ENCODE results near the gene TTYH2.
"Not testable (repeated sequence)": the region's sequence is repeated elsewhere in the genome, so short reads cannot be mapped to it uniquely, and the experiment has no call there.

TTYH2 gene, protein sequence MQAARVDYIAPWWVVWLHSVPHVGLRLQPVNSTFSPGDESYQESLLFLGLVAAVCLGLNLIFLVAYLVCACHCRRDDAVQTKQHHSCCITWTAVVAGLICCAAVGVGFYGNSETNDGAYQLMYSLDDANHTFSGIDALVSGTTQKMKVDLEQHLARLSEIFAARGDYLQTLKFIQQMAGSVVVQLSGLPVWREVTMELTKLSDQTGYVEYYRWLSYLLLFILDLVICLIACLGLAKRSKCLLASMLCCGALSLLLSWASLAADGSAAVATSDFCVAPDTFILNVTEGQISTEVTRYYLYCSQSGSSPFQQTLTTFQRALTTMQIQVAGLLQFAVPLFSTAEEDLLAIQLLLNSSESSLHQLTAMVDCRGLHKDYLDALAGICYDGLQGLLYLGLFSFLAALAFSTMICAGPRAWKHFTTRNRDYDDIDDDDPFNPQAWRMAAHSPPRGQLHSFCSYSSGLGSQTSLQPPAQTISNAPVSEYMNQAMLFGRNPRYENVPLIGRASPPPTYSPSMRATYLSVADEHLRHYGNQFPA

DNA sequence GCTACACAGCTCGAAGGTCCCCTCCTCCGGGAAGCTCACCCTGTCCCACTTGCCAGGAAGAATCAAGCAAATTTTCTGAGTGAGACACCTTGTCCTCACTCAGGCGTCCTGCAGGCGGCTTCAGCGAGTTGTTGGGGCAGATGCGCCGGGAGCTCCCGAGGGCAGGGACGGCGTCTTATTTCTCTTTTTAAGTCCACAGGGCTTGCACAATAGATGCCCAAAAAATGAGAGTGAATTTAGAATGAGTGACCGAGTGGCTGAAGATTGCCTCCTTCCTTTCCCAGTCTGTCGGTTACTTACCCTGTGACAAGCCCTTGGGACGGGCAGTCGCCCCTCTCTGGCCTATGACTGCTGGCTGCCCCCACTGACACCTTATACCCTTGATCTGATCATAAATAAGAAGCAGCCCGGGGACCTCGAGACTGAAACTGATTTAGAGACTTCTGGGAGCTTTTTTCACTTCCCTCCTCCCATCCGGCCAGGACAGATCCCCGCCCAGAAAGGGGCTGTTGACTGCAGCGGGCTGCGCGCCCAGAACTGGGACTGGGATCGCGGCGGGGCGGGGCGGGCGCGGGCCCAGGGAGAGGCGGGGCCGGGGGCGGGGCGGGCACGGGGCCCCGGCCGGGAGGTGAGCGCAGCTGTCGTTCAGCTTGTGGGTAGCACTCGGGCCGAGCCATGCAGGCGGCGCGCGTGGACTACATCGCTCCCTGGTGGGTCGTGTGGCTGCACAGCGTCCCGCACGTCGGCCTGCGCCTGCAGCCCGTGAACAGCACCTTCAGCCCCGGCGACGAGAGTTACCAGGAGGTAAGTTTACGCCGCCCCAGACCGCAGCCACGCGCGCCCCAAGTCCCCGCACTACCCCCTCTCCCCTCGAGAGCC, at the start of gene TTYH2:
TTYH2 (plus strand) TSS at position 659 of the 879 bp plus-strand sequence; CDS start at position 676, 17 bp downstream.
- no peak for FAIRE-seq

DNA sequence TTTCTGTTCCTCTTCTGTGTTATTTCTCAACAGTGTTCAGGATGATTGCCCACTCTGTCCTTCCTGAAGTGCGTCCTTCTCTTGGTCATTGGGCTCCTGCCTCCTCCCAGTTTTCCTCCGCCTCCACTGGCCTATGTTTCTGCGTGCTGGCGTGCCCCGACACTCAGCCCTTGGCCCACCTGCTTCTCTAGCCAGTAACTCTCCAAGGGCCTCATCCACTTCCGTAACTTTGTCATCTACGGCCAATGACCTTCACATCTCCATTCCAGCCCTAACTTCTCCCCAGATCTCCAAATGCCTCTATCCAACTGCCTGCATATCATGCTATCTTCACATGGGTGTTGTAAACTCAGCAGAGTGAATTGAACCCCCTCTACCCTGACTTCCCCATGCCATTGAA, 49.5 kb upstream of the TTYH2 start:
- FAIRE-seq: no peak

DNA sequence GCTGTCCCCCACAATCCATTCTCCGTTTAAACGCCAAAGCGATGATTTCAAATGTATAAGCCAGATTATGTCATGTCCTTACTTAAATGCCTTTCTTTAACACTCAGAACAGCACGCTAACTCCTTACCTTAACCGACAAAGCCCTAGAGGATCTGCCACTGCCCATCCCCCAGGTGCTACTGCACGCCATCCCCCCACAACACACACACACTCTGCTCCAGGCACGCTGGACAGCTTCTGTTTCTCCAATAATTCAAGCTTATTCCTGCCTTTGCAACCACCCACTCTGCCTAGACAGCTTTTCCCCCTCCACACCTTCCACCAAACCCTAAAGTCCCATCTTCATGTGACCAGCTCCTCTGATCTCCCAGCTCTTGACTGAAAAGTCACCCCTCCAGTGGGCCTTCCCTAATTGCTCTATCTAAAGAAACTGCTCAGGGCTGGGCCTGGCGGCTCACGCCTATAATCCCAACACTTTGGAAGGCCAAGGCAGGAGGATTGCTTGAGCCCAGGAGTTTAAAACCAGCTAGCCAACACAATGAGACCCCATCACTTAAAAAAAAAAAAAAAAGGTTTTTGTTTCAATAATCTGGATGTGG, 48.8 kb upstream of the TTYH2 start:
- FAIRE-seq: no peak

DNA sequence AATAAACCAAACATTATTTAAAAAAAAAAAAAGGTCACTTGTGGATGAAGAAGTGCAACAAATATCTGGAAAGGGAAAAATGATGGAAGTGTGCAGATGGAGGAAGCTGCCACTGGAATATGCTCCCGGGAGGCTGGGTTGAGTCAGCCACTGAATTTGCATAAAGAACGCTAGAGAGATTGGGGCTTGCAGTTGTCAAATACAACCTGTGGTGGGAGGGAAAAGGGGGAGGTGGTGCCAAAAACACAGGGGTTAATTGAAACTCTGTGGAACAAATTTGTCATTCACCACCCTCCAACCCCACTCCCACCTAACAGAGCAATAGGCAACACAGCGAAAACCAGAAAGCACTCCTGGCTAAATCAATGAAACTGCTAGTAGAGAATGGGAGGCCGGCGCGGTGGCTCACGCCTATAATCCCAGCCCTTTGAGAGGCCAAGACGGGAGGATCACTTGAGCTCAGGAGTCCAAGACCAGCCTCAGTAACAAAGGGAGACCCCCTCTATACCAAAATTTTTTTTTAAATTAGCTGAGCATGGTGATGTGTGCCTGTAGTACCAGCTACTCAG, 47.5 kb upstream of the TTYH2 start:
- no peak for FAIRE-seq

DNA sequence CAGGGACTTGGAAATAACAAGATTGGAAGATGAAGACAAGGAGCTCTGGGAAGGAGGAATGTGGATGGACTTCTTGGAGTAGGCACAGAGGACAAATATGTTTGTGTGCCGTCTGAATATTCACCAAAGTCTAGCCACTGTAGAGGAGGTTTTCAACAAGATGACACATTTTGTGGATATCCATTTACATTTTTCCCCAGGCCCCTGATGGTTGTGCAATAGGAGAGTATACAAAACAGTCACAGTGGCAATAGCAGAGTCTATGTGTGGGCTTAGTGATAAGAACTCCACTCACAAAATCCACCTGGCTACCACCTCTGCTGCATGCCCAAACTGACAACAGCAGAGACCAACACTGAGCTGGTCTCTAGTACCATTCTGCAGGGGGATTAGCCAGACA, 42.4 kb upstream of the TTYH2 start:
- FAIRE-seq: no peak

DNA sequence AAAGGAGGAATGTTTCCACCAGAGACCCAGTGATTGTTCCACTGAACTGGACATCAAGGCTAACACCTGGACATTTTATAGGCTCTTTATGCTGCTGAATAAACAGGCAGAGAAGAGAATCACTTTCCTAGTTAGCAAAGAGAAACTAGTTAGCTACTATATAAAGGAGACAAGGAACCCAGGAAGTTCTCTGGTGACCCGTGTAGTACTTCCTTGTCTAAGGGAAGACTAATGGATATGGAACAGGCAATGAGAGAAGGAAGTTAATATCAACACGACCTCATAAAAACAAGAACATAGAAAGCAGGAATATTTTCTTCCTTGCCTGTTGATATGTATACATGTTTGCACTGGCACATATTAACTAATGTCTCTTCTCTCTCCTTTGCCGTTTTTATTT, 40.7 kb upstream of the TTYH2 start:
- no peak for FAIRE-seq

DNA sequence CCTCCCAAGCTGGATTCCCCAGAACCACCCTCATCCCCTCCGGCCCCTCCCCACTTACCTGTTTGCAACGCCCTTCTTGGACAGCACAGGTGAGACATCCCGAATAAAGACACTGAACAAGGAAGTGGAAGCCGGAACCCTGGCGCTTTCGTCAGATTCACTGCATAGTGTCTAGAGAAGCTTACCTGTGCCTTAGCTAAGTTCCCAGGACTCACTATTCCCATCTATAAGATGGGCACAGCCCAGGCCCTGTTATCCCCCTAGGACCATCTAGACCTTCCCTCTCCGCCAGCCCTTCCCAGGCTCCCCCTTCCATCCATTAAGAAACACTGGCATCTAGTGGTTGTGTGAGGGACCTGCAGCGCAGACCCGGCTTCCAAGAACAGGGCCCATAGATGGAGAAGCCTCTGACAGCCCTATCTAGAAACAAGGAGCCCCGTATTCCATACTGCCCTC, 36.8 kb upstream of the TTYH2 start:
- no peak for FAIRE-seq

DNA sequence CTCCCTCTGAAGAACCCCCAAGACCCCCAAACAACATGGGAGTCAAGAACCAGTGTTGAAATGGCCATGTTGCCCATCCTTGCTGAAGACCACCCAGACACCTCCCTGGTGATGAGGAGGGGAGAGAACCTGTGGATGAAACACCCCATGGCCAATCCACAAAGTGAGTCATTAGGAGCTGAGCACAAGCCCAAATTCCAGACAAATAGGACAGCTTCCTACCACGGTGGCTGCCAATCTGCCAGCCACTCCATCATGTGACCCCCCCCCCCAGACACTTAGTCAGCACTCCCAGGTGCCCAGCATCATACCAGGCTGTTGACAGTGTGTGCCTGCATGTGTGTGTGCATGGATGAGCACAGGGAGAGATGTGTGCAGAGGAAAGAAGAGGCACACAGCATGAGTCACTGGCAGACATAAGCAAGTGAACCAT, 36.3 kb upstream of the TTYH2 start:
- no peak for FAIRE-seq

DNA sequence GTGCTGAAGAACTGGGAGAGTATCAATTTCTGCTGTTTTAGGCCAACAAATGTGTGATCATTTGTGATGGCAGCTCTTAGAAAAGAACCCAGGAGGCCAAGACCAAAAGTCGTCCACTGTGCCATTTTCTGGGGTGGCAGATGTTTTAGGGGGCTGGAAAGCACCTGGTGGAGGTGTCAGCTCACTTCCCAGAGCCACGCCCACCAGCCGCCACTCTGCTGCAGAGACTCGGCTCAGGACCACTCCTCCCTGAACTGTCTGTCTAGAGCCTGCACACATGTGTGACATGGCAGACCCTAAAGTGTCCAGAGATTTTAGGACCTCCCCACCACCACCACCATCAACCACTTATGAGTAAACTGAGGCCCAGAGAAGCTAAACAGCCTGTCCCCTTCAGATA, 33.8 kb upstream of the TTYH2 start:
- FAIRE-seq: no peak

DNA sequence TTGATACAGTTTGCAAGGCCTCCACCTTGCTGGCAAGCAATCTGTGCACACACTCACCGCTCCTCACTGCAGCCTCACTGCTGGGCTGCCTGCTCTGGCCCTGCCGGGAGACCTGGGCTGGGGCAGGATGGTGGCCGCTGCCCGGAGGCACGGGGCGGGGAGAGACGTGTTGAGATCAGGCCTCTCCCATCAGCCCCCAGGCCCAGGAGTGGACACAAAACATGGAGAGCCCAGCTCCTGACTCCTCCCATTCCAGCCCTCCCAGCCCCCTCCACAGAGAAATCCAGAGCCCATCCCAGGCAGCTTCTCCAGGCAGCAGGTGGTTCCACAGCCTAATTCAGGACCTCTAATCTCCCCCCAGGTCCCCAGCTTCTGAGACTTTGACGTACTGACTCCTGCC, 33.0 kb upstream of the TTYH2 start:
- FAIRE-seq: no peak

DNA sequence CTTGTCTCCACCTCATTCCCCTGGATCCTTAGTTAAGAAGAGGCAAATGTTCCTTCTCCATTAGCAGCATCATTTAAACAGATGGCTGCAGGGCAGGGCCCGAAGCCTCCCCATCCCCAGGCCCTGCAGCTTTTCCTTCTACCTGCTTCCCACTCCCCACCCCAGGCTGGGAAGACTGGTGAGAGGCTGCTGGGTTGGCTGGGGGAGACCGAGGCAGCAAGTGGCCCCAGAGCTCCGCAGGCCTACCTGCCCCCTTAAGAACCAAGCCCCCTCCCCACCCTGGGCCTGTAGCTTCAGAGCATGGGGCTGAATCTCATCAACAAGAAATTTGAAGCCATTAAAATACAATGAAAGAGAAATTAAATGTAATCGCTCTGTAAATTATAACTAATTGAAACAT, 32.0 kb upstream of the TTYH2 start:
- FAIRE-seq: no peak

DNA sequence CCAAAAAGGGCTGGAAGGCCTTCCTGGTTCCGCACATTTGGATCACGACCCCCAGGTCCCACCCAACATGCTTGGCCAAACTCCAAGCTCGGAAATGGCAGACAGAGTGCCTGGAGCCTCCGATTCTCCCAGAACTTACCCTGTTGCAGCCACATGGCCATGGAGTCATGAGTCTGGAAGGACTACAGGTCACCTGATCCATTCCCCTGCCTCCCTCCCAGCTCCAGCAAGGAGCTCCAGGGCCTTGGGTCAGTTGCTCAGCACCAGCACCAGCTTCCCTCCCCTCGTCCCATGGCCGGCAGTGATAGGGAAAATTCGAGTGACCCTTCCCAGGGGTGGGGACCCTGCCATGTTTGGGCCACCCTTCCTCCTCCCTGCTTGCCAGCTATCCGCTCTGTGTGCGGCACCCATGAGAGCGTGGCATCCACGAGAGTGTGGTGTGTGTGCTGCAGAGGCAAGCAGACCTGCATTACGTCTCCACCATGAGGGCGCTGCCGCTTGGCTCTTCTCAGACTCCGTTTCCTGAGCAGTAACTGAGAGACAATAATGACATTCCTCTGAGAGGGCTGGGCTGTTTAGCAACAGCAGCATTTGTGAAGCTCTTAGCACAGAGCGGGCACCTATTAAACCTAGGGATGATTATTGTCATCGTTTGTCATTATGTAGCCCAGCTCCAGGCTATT, 31.2 kb upstream of the TTYH2 start:
- FAIRE-seq: no peak

DNA sequence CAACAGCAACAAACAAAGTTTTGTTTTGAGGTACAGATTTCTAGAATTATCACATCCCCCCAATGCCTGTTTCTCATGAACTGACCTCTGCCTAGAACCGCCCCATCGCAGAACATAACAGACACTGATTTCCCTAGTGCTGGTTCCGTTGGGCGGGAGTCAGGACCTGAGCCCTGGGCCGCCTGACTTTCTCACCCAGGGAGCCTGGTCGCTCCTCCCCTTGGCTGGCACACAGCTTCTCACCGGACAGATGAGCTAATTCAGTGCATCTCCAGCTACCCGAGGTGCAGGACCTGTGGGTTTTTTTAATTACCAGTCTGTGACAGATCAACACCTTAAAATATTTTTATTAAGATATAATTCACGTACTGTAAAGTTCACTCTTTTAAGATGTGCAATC, 30.0 kb upstream of the TTYH2 start:
- no peak for FAIRE-seq

DNA sequence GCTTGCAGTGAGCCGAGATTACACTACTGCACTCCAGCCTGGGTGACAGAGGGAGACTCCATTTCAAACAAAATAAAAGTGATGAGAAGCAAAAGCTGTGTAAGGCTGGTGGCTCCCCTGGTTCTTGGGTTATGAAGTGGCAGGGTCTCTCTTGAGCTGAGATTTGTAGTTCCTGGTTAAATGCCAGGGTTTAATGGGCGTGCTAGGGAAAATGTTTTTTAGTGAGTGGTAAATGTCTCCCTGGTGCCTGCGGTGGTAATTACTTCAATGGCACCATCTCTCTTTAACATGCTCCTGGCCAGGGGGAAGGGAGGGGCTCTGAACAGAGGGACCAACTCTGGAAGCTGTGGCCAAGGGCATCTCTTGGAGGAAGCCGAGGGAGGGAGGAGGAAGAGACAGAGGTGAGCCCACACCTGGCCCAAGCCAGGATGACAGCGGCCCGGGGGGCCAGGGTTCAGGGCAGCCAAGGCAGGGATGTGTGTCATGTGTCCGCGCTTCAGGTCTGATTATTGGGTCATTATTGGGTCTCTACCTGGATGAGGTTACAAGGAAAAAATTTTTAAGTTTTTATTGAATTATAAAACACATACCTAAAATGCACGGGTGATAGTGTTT, 27.7 kb upstream of the TTYH2 start:
- FAIRE-seq: no peak

DNA sequence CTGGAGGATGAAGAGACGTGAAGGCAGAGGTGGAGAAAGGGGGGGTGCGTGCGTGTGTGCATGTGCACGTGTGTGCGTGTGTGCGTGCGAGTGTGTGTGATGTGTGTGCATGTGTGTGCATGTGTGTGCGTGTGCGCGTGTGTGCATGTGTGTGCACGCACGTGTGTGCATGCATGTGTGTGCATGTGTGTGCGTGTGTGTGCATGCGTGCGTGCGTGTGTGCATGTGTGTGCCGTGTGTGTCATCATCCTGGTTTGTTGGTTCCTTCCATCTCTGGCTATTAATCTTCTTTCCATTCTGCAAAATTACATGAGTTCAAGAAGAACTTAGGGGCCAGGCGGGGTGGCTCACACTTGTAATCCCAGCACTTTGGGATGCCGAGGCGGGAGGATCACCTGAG, 26.9 kb upstream of the TTYH2 start:
- no peak for FAIRE-seq

DNA sequence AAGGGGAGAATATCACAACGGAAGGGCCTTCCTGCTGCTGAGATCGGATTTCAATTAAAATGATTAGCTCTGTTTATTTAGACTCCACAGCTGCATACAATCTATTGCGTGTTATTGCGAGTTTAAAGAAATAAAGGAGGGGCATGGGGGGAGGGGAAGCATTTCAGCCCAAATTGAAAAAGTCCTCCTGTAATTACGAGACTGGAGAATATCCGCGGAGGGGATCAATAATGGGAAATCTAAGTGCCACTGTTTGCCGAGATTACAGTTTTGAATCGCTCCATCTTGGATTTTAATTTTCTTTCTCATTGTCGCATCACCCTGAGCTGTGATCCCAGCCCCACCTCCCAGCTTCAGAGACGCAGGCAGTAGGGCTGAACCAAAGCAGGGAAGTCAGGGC, 25.6 kb upstream of the TTYH2 start:
- FAIRE-seq: no peak

DNA sequence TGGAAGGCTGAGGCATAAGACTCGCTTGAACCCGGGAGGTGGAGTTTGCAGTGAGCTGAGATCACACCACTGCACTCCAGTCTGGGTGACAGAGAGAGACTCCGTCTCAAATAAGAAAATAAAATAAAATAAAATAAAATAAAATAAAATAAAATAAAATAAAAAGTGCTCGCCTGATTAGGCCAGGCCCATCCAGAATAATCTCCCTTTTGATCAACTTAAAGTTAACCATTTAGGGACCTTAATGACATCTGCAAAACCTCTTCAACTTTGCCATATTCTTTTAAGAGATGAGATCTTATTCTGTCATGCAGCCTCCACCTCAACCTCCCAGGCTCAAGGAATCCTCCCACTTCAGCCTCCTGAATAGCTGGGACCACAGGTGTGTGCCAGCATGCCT, 24.7 kb upstream of the TTYH2 start:
- not testable (repeated sequence) for FAIRE-seq

DNA sequence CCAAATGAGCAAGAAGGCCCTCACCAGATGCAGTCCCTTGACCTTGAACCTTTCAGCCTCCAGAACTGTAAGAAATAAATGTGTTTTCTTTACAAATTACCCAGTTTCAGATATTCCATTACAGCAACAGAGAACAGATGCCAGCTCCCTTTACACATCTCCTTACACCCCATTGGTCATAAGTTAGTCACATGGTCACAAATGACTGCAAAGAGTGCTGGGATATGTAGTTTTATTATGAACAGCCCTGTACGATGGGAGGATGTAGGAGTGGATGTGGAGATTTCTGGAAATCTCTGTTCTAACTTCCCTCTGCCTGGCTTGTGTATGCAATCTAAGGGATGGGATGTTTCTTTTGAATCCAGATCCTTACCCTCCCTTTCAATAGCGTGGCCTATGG, 23.2 kb upstream of the TTYH2 start:
- peak; percentile 46 for FAIRE-seq

DNA sequence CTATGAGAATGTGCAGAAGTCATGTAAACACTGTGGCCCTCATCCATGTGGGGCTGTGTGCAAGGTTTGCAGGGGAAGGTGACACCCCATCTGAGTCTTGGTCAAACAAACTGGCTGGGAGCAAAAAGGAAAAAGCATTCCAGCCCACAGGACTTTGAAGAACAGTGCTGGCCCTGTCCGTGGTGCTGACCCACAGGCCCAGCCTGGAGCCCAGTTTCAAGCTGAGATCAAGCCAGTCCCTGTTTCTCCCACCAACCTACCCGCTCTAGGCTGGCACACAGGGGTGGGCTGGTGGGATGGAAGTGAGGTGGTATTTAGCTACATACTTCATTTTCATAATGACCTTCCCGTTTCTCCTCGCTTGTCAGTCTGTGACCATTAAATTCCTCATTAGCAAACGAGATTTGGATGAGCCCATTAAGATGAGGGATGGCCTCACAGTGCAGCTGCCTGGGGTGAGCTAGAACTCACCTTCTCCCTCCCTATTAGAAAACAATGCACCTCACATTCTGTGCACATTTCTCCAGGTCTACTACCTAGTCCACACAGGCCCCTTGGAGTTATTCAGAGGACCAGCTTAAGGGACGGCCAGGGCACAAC, 22.5 kb upstream of the TTYH2 start:
- FAIRE-seq: no peak

DNA sequence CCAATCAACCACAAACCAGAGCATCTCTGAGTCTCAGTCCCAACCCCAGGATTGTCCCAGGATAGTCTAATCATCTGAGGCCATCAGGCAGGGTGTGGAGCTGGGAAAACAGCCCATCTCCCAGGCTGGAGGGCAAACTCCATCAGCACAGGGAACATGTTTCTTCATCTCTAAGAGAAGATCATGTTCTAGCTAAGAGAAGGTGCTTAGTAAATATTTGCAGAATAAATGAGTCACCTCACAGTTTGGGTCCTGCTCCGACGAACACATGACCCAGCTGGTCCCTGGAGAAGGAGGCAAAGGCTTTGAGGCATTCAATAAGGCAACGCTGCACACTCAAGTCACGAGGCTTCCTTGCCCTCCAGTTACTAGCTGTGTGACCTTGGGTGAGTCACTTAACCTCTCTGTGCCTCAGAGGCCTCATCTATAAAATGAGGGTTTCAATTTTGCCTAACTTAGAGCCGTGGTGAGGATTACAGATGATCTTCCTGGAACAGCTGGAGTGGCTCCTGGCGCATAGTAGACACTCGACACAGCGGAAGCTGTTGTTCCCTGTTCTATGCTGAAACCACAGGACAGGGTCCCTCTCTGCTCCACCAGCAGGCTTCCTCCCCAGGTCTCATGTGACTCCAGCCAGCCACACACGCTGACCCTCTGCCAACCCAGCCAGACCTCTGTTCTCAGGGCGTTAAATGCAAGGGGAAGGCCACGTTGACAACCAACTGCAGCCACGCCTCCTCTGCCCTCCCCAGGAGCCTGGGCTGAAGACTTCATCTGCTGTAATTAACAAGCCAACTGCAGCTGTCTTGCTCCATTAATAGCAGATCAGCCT, 20.2 kb upstream of the TTYH2 start:
- no peak for FAIRE-seq

DNA sequence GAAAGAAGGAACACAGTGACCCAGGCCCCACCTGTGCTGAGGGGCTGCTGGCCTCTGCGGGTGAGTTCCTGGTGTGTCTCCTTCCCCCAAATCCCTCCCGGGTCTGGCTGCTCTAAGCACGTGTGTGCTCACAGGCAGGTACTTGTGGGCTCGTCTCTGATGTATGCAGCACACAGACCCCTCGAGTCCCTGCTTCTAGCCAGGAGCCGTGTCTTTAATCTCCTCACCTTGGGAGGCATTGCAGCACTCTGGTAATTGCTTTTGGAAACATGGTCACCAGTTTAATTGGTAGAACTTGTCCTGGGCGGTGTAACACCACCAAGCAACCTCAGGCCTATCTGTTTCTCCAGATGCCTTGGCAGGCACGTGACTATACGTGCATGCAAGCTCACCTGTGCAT, 18.7 kb upstream of the TTYH2 start:
- FAIRE-seq: no peak

Measured in A204.1 (cell line).